ENCODE measurements around the gene MACROD2.

DNA sequence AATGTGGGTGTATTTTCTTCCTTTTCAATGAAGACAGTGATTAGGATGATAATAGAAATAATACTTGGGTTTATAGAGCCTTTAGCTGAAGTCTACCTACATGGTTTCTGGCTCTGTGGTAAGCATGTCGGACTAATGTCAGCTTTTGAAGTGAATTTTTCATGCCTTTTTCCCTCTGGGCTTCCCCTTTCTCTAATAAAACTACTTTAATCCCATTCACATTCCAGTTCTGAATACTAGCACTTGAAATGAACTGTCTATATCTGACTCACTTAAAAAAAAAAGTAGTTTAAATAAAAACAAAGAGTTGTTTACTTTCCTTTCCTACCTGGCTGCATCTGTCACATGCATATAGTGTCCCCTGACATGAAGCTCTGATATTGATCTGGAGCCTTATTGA lies 888.0 kb downstream of the MACROD2 start:
- TF ChIP-seq, protein P1, sequence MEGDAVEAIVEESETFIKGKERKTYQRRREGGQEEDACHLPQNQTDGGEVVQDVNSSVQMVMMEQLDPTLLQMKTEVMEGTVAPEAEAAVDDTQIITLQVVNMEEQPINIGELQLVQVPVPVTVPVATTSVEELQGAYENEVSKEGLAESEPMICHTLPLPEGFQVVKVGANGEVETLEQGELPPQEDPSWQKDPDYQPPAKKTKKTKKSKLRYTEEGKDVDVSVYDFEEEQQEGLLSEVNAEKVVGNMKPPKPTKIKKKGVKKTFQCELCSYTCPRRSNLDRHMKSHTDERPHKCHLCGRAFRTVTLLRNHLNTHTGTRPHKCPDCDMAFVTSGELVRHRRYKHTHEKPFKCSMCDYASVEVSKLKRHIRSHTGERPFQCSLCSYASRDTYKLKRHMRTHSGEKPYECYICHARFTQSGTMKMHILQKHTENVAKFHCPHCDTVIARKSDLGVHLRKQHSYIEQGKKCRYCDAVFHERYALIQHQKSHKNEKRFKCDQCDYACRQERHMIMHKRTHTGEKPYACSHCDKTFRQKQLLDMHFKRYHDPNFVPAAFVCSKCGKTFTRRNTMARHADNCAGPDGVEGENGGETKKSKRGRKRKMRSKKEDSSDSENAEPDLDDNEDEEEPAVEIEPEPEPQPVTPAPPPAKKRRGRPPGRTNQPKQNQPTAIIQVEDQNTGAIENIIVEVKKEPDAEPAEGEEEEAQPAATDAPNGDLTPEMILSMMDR (IDR thresholded peaks at IDR 0.05) = no peak
- TF ChIP-seq ZFX (IDR thresholded peaks at IDR 0.05; ENCODE audit: borderline replicate concordance) = no peak
